ENCODE data around the gene PDE9A. TPM values are rescaled to one million over a fixed set of nuclear protein-coding genes. Genes with fewer than 3 reads are reported as not detected.

The PDE9A gene
- polyA plus RNA-seq, 10 donors = 6.7 to 10.7 (median 8.5) TPM

DNA sequence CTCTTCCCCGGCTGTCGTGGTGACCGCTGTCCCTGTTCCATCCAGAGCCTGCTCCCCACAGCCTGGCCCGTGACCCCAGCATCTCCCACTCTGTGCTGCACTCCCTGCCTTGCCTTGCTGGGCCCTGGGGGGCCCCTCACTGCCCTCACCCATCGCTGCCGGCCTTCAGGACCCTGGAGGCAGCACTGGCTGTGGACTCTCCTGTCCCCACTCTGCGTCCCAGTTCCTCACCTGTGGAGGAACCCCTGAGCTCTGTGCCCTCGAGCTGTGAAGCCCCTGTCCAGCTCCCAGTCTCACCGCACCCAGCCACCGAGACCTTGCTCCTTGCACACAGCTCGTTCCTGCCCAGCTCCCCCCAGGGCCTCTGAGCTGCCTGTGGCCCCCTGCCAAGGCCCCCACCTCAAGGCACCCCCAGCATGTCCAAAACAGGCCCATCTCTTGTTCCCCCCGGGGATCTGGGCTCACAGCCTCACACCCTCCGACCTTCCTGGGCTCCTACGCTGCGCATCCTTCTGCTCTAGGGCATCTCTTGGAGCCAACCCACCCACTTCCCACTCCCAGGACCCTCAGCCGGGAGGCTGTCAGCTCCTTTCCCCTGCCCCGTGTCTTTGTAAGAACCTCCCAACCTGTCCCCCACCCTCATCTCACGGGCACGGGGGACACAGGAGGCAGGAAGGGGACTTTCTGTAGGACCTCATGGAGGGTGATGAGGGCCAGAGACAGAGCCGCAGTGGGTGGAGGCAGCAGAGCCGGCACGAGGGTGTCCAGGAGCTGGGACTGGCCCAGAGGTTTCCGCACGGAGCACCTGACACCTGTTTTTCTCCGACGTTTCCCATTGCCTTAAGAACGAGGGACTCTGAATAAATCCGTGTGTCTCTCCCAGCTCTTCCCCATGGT is 116.6 kb downstream of the PDE9A start:
- no peak for DNase-seq

DNA sequence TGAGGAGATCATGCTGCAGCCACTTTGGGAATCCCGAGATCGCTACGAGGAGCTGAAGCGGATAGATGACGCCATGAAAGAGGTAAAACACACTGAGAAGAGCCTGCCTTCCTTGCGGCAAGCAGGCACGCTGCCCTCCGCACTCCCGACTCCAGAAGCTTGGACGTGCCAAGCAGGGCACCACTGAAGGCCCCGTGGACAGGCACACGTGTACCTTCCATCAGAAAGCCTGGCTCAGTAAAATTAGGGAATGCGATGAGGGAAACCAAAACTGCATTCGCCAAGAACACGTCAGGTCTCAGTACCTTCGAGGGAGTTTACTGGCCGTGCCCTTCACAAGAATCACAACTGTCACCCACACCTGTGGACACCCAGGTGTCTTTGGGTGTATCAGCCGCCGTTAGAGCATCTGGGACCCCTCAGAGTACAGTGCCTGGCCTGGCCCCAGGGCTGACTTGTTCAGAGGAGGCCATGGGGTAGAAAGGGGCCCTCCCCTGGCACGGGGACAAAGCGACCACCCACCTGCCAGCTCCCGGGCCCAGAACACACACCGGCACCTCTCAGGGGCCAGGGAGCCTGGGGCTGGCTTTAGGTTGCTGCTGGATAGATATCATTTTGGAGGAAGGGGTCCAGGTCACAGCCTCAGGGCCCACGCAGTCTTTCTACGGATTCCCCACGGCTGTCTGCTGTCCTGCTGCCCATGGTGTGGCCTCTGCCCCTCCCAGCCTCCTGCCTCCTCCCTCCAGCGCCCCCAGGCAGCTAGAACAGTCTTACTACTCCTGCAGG is 117.5 kb downstream of the PDE9A start:
- no peak for DNase-seq

DNA sequence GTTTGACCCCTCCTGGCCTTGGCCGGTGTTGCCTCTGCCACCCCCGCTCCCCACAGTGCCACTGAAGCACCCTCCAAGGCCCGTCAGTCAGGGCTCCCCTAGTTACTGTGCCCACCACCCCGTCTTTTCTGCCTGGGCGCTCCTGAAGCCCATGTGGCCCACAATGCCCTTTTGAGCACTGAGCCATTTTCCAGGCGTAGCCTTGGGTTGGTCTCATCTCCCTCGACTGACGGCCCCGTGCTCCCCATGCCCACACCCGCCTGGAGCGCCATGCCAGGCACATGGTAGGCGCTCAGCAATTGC is 118.0 kb downstream of the PDE9A start:
- DNase-seq = no peak

DNA sequence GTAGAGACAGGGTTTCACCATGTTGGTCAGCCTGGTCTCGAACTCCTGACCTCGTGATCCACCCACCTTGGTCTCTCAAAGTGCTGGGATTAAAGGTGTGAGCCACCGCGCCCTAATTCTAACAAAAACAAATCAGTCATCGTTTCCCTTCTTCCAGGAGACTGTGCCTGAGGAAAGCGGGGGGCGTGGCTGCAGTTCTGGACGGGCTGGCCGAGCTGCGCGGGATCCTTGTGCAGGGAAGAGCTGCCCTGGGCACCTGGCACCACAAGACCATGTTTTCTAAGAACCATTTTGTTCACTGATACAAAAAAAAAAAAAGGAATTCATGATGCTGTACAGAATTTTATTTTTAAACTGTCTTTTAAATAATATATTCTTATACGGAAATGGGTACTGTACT is 121.7 kb downstream of the PDE9A start:
- DNase-seq = no peak

DNA sequence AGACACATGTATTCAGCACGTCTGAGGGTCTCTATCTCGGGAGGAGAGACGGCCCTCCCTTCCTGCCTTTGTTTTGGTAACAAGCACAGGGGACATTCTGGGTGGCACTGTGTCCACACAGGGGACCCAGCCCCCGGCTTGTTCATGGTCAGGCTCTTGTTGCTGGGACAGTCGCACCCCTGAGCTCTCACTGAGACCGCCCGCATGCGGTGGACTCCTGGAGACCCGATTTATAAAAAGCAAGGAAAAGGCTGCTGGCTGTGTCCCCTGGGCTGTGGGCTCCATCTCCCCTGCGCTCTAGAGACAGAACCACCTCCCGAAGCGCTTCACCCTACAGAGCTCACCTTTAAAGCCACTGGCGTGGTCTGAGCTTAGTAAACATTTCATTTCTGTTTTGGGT is 122.5 kb downstream of the PDE9A start:
- DNase-seq = no peak

DNA sequence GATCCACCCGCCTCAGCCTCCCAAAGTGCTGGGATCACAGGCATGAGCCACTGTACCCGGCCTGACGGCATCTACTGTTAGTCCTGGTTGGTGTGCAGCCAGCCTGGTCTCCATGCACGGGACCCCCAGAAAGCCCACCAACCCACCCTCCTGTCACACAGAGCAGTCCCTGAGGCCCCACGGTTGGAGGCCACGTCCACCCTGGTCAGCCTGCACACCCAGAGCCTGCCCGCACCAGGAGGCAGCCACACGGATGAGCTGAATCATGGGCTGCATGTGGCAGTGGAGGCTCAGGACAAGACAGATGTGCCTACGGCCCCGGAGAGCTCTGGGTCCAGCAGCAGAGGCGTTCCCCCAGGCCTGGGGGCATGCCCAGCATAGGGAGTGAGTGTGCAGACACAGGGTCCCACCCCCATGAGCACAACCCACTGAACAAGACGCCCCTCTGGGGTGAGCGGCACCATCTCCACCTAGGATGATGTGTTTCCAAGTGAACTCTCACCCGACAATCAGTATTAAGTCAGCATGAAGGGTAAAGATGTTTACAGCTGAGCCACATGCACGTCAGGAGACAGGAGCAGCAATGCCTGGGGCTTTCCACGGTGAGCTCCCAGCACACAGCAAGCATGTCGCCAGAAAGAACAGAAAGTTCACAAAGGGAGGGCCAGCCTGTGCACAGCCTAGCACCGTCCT is 123.8 kb downstream of the PDE9A start:
- no peak for DNase-seq

DNA sequence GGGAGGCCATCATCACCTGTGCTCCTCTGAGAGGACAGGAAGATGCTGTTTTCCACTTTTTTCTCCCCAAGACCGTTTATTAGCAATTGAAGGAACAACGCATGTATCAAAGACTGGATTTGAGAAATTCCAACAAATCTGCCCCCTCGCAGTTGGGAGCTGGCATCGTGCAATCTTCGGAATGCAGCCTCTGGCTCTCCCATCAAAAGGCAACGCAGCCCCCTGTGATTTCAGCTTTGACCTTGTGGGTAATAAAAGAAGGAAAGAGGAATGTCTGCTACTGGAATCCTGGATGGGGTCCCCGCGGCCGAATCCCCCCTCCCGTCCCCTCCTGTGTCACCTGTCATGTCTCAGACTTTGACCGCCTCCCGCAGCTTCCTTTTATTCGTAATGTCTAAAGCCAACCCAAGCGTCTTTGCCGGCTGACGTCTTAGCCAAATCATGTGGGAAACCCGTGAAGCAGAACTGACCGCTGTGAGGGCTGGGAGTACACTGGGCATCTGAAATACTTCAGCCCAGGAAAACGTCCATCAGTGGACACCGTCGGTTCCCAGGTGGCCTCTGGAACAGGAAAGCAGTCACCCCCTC is 124.4 kb downstream of the PDE9A start:
- DNase-seq = no peak

DNA sequence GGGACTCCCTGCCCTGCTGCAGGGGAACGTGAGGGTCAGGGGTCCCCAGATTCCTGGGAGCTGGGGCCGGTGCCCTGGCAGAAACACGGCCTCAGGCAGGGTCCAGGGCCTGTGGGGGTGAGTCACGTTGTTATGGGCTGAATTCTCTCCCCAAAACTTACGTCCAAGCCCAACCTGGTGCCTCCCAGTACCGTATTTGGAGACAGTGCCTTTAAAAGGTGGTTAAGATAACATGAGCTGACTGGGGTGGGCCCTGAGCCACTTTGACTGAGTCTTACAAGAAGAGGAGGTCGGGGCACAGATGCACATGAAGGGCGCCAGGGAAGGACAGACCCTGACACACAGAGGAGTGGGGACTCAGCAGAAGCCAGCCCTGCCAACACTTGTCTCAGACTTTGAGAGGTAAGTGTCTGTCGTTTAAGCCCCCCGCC is 126.0 kb downstream of the PDE9A start:
- no peak for DNase-seq

DNA sequence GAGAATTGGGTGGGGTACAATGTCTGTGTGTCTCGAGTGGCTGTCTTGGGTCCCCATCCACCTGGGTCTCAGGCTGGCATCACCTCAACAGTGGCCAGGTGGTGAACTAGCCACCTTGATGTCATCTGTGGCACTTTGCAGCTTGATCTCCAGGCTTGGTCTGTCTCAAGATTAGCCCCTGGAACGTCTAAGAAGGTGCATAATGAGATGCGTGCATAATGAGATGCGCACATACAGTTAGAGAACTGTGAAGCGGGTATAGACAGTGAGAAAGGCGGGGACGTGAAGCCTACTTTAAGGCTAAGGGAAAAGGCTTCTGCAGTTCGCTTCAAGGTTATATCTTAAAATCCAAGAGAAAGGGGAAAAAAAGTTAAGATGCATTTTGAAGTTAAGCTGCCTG is 127.2 kb downstream of the PDE9A start:
- DNase-seq = no peak

DNA sequence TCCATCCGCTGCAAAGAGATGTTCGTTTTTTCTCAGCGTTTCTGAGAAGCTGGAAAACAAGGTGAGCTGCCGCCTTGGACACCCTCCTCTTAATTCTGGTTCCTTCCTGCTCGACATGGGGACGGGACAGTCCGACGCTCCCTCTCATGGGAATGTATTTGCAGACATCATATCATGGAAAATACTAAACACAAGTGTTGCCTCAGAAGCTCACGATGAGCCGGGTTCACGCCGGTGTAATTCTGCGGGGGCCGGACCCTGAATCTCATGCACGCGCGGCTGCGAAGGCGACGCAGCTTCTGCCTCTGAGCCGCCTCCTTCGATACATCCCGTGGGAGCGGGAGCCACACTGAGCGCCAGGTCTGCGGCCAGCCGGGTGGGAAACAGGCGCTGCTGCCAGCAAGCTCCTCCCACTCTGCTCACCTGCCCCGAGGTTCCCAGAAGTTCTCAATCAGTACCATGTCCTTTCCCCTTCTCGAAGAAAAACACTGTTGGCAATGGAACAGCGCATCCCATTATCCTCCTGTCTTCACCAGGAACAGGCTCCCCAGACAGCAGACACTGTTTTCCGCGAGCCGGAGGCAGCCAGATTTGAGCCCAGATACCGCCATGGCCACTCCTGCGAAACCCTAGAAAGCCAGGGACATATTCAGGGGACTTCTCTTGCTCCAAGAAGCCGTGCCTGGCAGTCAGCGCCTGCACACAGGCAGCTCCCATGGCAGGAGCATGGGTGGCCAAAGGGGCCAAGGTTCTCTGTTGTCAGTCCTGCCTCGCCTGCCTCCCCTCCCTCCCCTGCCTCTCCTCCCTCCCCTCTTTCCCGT is 127.9 kb downstream of the PDE9A start:
- DNase-seq = peak in 1 of 3 donors; percentile 73

DNA sequence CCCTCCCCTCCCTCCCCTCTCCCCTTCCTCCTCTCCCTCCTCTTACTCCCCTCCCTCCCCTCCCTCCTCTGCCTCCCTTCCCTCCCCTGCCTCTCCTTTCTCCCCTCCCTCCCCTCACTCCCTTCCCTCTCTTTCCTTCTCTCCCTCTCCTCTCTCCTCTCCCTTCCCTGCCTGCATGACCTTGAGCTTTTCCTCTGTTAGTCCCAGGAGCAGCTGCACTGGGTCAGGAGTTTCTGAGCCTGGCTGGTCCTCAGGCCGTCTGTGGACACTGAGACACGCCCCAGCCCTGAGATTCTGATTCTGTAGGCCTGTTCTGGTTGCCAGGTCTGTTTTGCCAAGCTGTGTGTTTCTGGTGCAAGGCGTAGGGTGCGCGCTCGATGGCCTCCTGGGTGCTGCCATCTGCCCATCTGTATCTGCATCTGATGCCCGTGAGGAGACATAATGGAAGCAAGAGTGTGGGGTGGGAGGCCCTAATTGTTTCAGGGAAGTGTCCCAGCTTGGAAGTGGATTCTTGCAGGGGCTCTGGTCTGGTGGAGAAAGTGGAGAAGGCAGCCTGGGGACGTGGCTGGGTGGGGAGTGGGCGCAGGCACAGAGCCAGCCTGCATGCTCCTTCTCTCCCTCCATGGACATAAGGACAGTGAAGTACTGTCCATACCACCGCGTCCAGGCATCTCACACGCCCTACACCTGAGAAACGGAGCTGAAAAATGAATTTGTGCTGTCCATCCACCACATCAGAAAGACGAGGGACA is 128.7 kb downstream of the PDE9A start:
- peak in 1 of 3 donors; percentile 63 for DNase-seq

DNA sequence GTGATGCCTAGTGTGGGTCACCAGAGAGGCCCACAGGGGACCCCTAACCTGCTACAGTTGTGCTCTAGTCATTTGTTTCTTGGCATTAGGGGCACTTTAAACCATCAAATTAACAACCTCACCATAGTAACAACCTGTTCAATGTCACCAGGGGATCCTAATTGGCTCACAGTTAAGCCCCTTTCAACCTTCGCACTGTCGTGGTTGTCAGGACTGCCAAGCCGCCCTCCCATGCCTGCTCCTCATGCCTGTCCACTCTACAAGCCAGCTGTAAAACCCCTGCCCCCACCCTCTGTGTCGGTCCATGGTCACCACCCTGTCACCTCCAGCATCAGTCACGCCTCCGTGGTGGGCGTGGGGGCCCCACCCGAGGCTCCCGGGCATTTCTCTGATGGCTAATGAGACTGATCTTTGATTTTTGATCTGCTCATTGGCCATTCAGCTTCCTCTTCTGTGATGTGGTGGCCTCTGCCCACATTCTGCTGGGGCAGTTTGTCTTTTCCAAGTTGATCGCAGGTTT is 129.4 kb downstream of the PDE9A start:
- DNase-seq = no peak

DNA sequence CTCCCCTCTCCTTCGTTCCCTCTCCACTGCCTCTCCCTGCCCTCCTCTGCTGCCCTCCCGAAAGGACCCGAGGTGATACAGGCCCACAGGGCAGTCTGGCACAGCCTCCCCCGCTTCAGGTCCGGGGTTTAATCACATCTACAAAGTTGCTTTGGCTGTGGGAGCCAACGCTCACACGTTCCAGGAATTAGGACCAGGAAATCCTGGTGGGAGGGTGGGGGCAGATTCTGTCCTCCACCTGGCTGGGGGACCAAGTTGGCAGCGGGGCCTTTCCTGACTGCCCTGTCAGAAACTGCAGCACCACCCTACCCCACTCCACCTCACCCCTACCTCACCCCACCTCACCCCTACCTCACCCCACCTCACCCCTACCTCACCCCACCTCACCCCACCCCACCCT is 130.9 kb downstream of the PDE9A start:
- DNase-seq = no peak

DNA sequence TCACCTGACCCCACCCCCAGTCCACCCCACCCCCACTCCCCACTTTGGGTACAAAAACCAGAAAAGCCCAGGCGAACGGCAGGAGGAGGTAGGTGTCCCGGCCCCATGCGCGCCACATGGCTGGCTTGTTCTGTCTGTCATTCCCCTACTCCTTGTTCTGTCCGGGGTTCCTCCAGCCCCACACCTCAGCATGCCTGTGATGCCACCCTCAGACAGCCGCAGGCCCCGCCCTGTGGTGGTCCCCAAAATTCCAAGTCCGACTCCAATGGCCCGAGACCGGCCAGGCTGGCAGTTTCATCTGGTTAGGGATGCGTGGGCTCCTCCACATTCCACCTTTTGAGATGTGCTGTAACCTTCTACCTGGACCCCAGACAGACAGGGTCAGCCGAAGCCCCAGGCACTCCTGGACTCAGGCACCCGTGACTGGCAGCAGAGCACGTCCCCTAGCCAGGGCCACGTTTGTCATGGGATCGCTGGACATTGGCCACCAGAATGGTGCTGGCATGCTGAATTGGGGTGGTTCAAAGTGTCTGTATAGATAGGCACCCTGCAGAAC is 131.6 kb downstream of the PDE9A start:
- no peak for DNase-seq

DNA sequence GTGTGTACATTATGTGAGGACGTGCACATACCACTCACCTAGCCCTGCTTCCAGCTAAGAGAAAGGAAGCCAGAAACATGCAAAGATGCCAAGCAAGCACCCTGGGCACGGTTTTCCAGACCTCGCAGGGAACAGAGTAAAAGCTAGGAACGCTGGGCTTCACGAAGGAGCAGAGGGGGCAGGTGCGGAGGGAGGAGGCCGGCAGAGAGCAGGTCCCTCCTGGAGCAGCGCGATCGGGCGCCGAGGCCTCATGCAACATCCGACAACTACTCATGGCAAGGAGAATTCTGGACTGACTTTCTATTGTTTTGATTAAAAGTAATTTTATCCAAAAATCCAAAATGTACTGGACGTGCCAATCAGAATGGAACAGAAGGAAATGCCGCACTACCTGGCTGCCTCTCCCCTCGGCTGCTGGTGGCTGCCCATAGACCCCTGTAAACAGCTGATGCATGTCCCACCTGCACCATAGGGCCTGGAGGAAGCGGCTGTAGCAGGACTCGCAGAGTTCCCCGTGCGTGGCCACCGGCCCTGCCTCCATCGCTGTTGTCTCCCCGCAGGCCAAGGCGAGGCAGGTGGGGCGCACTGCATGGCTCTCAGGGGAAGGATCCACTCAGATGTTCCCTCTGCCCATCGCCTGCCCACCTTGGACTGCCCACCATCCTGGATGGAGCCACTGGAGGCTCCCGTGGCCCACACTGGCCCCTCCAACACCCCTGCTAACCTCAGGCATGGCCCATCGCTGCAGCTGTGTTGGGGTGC is 132.4 kb downstream of the PDE9A start:
- DNase-seq = no peak

DNA sequence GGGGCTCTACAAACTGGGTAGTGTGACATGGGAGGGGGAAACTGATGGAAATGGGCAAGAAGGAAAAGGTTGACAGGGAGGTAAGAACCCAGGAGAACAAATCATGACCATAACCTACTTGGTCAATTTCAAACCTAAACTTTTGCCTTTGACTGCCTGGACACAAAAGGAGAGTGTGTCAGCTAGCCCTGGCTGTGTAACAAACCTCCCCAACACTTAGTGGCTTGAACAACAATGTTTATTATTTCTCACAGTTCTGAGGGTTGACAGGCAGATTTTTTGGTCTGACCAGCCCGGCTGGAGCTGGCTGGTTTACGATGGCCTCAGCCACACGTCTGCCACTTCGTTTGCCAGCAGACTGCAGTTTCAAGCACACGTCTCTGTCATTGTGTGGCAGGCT is 133.5 kb downstream of the PDE9A start:
- no peak for DNase-seq

DNA sequence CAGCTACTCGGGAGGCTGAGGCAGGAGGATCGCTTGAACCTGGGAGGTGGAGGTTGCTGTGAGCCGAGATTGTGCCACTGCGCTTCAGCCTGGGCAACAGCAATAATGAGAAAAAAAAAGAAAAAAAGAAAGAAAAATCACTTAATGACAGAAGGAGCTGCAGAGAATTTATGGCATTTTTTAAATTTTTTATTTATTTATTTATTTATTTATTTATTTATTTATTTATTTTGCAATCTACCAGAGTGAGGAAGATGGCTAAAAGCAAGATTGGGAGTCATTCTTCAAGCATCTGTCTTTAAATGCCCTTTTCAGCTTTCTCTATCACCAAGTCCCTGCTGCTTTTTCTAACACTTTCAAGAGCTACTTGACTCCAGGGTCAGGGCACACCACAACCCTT is 134.2 kb downstream of the PDE9A start:
- DNase-seq = no peak

DNA sequence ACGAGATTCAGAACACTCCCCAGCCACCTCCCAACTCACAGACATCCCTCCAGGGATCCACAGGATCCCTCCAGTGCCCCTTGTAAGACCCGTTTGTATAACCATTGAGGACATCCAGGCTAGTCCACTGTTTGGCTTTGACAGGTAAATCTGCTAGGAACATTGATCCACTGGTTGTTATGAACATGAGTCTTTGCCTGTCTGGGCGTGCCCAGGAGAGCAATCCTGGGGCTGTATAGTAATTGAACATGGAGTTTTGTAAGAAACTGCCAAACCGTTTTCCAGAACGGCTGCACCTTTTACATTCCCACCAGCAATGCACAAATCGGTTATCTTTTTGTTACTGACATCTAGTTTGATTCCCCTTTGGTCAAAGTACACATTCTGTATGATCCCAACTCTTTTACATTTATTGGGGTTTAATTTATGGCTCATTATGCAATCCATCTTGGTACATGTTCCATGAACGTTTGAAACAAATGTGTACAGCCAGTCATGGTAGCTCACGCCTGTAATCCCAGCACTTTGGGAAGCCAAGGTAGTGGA is 137.2 kb downstream of the PDE9A start:
- DNase-seq = no peak

DNA sequence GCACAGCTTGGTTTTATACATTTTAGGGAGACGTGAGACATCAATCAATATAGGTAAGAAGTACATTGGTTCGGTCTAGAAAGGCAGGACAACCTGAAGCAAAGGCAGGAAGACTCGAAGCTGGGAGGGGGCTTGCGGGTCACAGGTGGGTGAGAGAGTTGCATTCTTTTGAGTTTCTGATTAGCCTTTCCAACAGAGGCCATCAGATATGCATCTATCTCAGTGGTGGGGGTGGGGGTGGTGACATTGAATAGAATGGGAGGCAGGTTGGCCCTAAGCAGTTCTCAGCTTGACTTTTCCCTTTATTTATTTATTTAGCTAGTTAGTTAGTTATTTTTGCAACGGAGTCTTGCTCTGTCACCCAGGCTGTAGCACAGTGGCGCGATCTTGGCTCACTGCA is 140.4 kb downstream of the PDE9A start:
- no peak for DNase-seq

Measured in muscle of back (tissue), 11 donors.